Measurements from ENCODE around the gene MCC. TPM values are rescaled to one million over a fixed set of nuclear protein-coding genes. Genes with fewer than 3 reads are reported as not detected.

MCC gene
- total and polyA plus RNA-seq, 4 donors = 1.6 to 38.6 (median 11.2) TPM

DNA sequence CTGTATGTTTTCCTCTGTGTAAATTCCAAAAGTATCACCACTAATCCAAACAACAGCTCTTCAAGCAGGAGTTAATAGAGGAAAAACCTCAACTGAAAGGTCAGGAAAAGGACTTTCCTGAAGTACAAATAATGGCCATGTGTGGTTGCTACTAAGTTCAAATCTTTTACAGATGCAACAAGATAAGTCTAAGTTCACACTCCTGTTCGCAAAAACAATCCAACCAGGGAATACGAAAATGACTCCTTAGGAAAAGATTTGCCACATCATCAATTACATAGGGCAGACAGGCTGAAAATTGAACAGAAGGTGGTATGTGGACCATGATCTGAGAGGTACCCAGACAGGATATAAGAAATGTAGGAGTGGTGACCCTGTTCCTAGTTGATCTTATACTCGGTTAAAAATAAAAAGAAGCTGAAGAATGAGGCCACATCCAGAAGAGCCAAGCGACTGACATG is 263.6 kb downstream of the MCC start:
- ATAC-seq (ENCODE audit: insufficient read depth, low FRiP score) (no peak), DNase-seq (peak in 2 of 3 donors; percentile 90 to 91)
- 69 to 84% methylated on average over 4 of the region's 4 CpGs for WGBS, 2 donors
- TF ChIP-seq, protein P1, sequence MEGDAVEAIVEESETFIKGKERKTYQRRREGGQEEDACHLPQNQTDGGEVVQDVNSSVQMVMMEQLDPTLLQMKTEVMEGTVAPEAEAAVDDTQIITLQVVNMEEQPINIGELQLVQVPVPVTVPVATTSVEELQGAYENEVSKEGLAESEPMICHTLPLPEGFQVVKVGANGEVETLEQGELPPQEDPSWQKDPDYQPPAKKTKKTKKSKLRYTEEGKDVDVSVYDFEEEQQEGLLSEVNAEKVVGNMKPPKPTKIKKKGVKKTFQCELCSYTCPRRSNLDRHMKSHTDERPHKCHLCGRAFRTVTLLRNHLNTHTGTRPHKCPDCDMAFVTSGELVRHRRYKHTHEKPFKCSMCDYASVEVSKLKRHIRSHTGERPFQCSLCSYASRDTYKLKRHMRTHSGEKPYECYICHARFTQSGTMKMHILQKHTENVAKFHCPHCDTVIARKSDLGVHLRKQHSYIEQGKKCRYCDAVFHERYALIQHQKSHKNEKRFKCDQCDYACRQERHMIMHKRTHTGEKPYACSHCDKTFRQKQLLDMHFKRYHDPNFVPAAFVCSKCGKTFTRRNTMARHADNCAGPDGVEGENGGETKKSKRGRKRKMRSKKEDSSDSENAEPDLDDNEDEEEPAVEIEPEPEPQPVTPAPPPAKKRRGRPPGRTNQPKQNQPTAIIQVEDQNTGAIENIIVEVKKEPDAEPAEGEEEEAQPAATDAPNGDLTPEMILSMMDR (IDR thresholded peaks at IDR 0.05; ENCODE audit: control extremely low read depth, extremely low read depth) = no peak
- Histone ChIP-seq H3K4me1 (ENCODE audit: control insufficient read depth in 5 of 5, insufficient read depth in 5 of 5, low read length in 5 of 5) (peaks cover 0 to 39% (median 10%) of the 10 kb centered on the region in 5 donors), H3K9ac (ENCODE audit: insufficient read depth in 1 of 2, low read length in 2 of 2) (no peak overlapping the region), H3K36me3 (ENCODE audit: control insufficient read depth in 4 of 4, insufficient read depth in 4 of 4, low read length in 4 of 4) (no peaks in the 10 kb centered on the region), H3K4me3 (no peak overlapping the region), H3K9me3 (ENCODE audit: control insufficient read depth in 4 of 4, insufficient read depth in 3 of 4, low read length in 3 of 4) (no peaks in the 10 kb centered on the region), H3K27ac (ENCODE audit: low read depth in 1 of 2, low read length in 1 of 2) (peak overlapping the region in 1 of 2 donors; percentile 41), H3K27me3 (ENCODE audit: control insufficient read depth in 3 of 3, insufficient read depth in 3 of 3, low read length in 2 of 3) (no peaks in the 10 kb centered on the region)

DNA sequence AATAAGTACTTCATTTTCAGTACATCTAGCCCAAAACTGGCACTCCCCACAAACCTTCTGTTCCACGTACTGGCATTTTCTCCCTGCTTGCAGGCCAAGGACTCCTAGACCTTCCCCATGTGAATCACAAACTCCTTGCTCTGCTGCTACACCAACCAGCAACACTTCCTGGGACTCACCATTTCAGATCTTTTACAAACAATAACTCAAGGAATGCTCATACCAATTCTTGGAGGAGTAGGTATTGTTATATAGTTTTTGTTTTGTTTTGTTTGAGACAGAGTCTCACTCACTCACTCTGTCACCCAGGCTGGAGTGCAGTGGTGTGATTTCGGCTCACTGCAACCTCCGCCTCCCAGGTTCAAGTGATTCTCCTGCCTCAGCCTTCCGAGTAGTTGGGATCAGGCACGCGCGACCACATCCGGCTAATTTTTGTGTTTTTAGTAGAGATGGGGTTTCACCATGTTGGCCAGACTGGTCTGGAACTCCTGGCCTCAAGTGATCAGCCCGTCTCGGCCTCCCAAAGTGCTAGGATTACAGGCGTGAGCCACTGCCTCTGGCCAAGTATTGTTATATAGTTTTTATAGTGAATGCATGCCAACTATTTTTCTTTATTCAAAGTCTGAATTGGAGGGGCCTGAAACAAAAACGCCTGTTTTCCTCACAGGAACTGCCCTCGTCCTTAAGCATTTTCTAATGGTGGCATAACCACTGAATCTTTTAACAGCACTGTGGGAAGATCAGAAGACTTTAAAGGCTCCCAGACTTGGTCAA is 264.2 kb downstream of the MCC start:
- Histone ChIP-seq H3K9me3 (ENCODE audit: control insufficient read depth in 4 of 4, insufficient read depth in 3 of 4, low read length in 3 of 4) (no peaks in the 10 kb centered on the region), H3K36me3 (ENCODE audit: control insufficient read depth in 4 of 4, insufficient read depth in 4 of 4, low read length in 4 of 4) (no peaks in the 10 kb centered on the region), H3K4me3 (no peak overlapping the region), H3K27ac (ENCODE audit: low read depth in 1 of 2, low read length in 1 of 2) (peak overlapping the region in 1 of 2 donors; percentile 41), H3K27me3 (ENCODE audit: control insufficient read depth in 3 of 3, insufficient read depth in 3 of 3, low read length in 2 of 3) (no peaks in the 10 kb centered on the region), H3K4me1 (ENCODE audit: control insufficient read depth in 5 of 5, insufficient read depth in 5 of 5, low read length in 5 of 5) (peaks cover 0 to 39% (median 10%) of the 10 kb centered on the region in 5 donors), H3K9ac (ENCODE audit: insufficient read depth in 1 of 2, low read length in 2 of 2) (no peak overlapping the region)
- TF ChIP-seq, protein P1 (IDR thresholded peaks at IDR 0.05; ENCODE audit: control extremely low read depth, extremely low read depth) = no peak
- DNase-seq (peak in 1 of 3 donors; percentile 25), ATAC-seq (ENCODE audit: insufficient read depth, low FRiP score) (no peak)
- WGBS, 2 donors = 82 to 85% methylated on average over 13 of the region's 13 CpGs

DNA sequence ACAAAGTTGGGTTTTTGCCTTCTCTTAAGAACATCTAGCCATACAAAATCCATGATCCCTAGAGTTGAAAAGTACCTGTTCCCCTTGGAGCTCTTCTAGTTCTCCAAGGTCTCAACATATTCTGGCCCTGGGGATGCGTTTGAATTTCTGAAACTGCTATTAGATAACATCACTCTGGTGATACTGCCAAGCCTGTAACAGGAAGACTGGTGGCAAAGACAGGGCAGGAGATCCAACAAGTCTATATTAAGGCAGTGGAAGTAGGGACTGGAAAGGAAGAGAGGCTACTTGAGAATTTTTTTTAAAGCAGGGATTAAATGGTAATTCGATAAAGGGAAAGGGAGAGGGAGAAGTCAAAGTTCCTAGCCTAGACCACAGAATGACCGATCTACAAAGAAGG is 264.9 kb downstream of the MCC start:
- DNase-seq (no peak), ATAC-seq (ENCODE audit: insufficient read depth, low FRiP score) (no peak)
- H3K27me3 ChIP-seq (ENCODE audit: control insufficient read depth in 3 of 3, insufficient read depth in 3 of 3, low read length in 2 of 3) = no peaks in the 10 kb centered on the region
- TF ChIP-seq, protein P1 (IDR thresholded peaks at IDR 0.05; ENCODE audit: control extremely low read depth, extremely low read depth) = no peak
- no peaks in the 10 kb centered on the region for H3K9me3 ChIP-seq (ENCODE audit: control insufficient read depth in 4 of 4, insufficient read depth in 3 of 4, low read length in 3 of 4)
- H3K4me3 ChIP-seq = no peak overlapping the region
- 76 to 81% methylated on average over 3 of the region's 3 CpGs for WGBS, 2 donors
- no peaks in the 10 kb centered on the region for H3K36me3 ChIP-seq (ENCODE audit: control insufficient read depth in 4 of 4, insufficient read depth in 4 of 4, low read length in 4 of 4)
- peaks cover 0 to 39% (median 10%) of the 10 kb centered on the region in 5 donors for H3K4me1 ChIP-seq (ENCODE audit: control insufficient read depth in 5 of 5, insufficient read depth in 5 of 5, low read length in 5 of 5)
- H3K9ac ChIP-seq (ENCODE audit: insufficient read depth in 1 of 2, low read length in 2 of 2) = no peak overlapping the region
- H3K27ac ChIP-seq (ENCODE audit: low read depth in 1 of 2, low read length in 1 of 2) = no peak overlapping the region
